ENCODE results near the gene SLC25A4.
A peak's percentile ranks its signal among the peaks of the same experiment; 100 is the strongest.

DNA sequence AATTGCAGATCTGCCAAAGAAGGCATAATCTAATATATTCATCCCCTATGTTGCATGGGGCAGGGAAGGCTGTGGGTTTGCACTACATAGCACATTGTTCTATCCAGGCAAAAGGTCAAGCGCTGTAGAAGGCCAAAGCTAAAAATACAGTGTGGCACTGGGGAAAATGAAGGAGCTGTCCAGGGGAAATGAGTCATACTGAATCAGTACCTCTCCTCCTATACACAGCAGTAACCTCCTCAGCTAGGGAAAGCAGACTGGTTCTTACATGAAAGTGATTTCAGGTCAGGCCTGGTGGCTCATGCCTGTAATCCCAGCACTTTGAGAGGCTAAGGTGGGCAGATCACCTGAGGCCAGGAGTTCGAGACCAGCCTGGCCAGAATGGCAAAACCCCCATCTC is 31.0 kb upstream of the SLC25A4 start:
- TF ChIP-seq, protein P1, sequence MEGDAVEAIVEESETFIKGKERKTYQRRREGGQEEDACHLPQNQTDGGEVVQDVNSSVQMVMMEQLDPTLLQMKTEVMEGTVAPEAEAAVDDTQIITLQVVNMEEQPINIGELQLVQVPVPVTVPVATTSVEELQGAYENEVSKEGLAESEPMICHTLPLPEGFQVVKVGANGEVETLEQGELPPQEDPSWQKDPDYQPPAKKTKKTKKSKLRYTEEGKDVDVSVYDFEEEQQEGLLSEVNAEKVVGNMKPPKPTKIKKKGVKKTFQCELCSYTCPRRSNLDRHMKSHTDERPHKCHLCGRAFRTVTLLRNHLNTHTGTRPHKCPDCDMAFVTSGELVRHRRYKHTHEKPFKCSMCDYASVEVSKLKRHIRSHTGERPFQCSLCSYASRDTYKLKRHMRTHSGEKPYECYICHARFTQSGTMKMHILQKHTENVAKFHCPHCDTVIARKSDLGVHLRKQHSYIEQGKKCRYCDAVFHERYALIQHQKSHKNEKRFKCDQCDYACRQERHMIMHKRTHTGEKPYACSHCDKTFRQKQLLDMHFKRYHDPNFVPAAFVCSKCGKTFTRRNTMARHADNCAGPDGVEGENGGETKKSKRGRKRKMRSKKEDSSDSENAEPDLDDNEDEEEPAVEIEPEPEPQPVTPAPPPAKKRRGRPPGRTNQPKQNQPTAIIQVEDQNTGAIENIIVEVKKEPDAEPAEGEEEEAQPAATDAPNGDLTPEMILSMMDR (IDR thresholded peaks at IDR 0.05) = peak in 1 of 6 experiments; percentile 5
- TF ChIP-seq POLR2AphosphoS5 (IDR thresholded peaks at IDR 0.05) (peak; percentile 45 to 56), POLR2A (IDR thresholded peaks at IDR 0.05) (no peak), EP300 (IDR thresholded peaks at IDR 0.05) (peak in 1 of 4 donors; percentile 66)
